ENCODE data around the gene TANGO2.

- TF ChIP-seq CTCF (IDR thresholded peaks at IDR 0.05; ENCODE audit: low read depth, low read length) (no peak), POLR2A (IDR thresholded peaks at IDR 0.05; ENCODE audit: extremely low read depth, insufficient read length) (no peak)
Observed at GRCh38 chr22:20083157-20083890, 62.4 kb downstream of the TANGO2 start.

Measured in NB4 (cell line).